Duodenal mucosa (tissue), 2 donors: ENCODE results near the gene RASSF7.

Experiments
- H3K27ac ChIP-seq: one replicate; pipeline ENCODE4 v1.7.0; 2013; ENCODE audit warnings: low read depth, low read length
- H3K27me3 ChIP-seq, 2 donors: one replicate each; pipeline ENCODE4 v1.7.0; 2013; ENCODE audit warnings: low read length in 2 of 2, control low read depth in 1 of 2; ENCODE audit not compliant: insufficient read depth in 2 of 2, control insufficient read depth in 1 of 2
- H3K36me3 ChIP-seq, 2 donors: one replicate each; pipeline ENCODE4 v1.7.0; 2013; ENCODE audit warnings: low read length in 2 of 2, control low read depth in 1 of 2; ENCODE audit not compliant: insufficient read depth in 2 of 2, control insufficient read depth in 1 of 2
- H3K4me1 ChIP-seq, 2 donors: one replicate each; pipeline ENCODE4 v1.7.0; 2013; ENCODE audit warnings: low read length in 2 of 2, control low read depth in 1 of 2; ENCODE audit not compliant: insufficient read depth in 2 of 2, control insufficient read depth in 1 of 2
- H3K4me3 ChIP-seq, 2 donors: one replicate each; pipeline ENCODE4 v1.7.0; 2013; ENCODE audit warnings: low read length in 2 of 2, low read depth in 1 of 2
- H3K9ac ChIP-seq, 2 donors: one replicate each; pipeline ENCODE4 v1.7.0; 2013; ENCODE audit warnings: low read length in 2 of 2, low read depth in 1 of 2
- H3K9me3 ChIP-seq, 2 donors: one replicate each; pipeline ENCODE4 v1.7.0; 2013; ENCODE audit warnings: low read length in 2 of 2, control low read depth in 1 of 2; ENCODE audit not compliant: control insufficient read depth in 1 of 2

Gene RASSF7

GRCh38 chr11:521177-521688 is 39.5 kb upstream of the RASSF7 start:
- Histone ChIP-seq H3K36me3 (no peaks in the 10 kb centered on the region), H3K4me1 (no peaks in the 10 kb centered on the region), H3K27me3 (no peaks in the 10 kb centered on the region), H3K9me3 (no peaks in the 10 kb centered on the region), H3K27ac (no peak overlapping the region), H3K4me3 (no peak overlapping the region), H3K9ac (no peak overlapping the region)

GRCh38 chr11:526192-526591 is 34.6 kb upstream of the RASSF7 start:
- Histone ChIP-seq H3K4me1 (no peaks in the 10 kb centered on the region), H3K36me3 (peaks cover 0 to 2% of the 10 kb centered on the region in 2 donors), H3K4me3 (no peak overlapping the region), H3K27me3 (no peaks in the 10 kb centered on the region), H3K9ac (no peak overlapping the region), H3K27ac (no peak overlapping the region), H3K9me3 (no peaks in the 10 kb centered on the region)

GRCh38 chr11:528166-528814 is 32.5 kb upstream of the RASSF7 start:
- Histone ChIP-seq H3K4me1 (peaks cover 0 to under 1% of the 10 kb centered on the region in 2 donors), H3K27ac (no peak overlapping the region), H3K36me3 (peaks cover 11 to 16% of the 10 kb centered on the region in 2 donors), H3K9me3 (no peaks in the 10 kb centered on the region), H3K4me3 (no peak overlapping the region), H3K9ac (no peak overlapping the region), H3K27me3 (no peaks in the 10 kb centered on the region)

GRCh38 chr11:528815-529727 is 31.7 kb upstream of the RASSF7 start:
- Histone ChIP-seq H3K27ac (no peak overlapping the region), H3K27me3 (no peaks in the 10 kb centered on the region), H3K4me1 (peaks cover 6 to 8% of the 10 kb centered on the region in 2 donors), H3K4me3 (no peak overlapping the region), H3K9ac (no peak overlapping the region), H3K9me3 (no peaks in the 10 kb centered on the region), H3K36me3 (peaks cover 11 to 20% of the 10 kb centered on the region in 2 donors)

- Histone ChIP-seq H3K4me1 (peaks cover 10 to 15% of the 10 kb centered on the region in 2 donors), H3K4me3 (no peak overlapping the region), H3K27ac (no peak overlapping the region), H3K36me3 (peaks cover 11 to 20% of the 10 kb centered on the region in 2 donors), H3K9ac (no peak overlapping the region), H3K27me3 (no peaks in the 10 kb centered on the region), H3K9me3 (no peaks in the 10 kb centered on the region)
Observed at GRCh38 chr11:529728-530411, 30.9 kb upstream of the RASSF7 start.

GRCh38 chr11:530960-531831 is 29.6 kb upstream of the RASSF7 start:
- Histone ChIP-seq H3K4me3 (no peak overlapping the region), H3K27me3 (no peaks in the 10 kb centered on the region), H3K4me1 (peaks cover 10 to 18% of the 10 kb centered on the region in 2 donors), H3K27ac (no peak overlapping the region), H3K9ac (no peak overlapping the region), H3K9me3 (no peaks in the 10 kb centered on the region), H3K36me3 (peaks cover 11 to 20% of the 10 kb centered on the region in 2 donors)

GRCh38 chr11:531919-532526 is 28.7 kb upstream of the RASSF7 start:
- Histone ChIP-seq H3K9me3 (no peaks in the 10 kb centered on the region), H3K36me3 (peaks cover 11 to 20% of the 10 kb centered on the region in 2 donors), H3K4me1 (peaks cover 10 to 26% of the 10 kb centered on the region in 2 donors), H3K27me3 (no peaks in the 10 kb centered on the region), H3K4me3 (no peak overlapping the region), H3K27ac (no peak overlapping the region), H3K9ac (no peak overlapping the region)

- Histone ChIP-seq H3K27ac (no peak overlapping the region), H3K27me3 (no peaks in the 10 kb centered on the region), H3K9me3 (no peaks in the 10 kb centered on the region), H3K4me3 (no peak overlapping the region), H3K4me1 (peaks cover 12 to 31% of the 10 kb centered on the region in 2 donors), H3K9ac (no peak overlapping the region), H3K36me3 (peaks cover 11 to 20% of the 10 kb centered on the region in 2 donors)
Observed at GRCh38 chr11:532527-532985, 28.2 kb upstream of the RASSF7 start.

- Histone ChIP-seq H3K4me3 (no peak overlapping the region), H3K4me1 (peaks cover 15 to 37% of the 10 kb centered on the region in 2 donors), H3K9ac (no peak overlapping the region), H3K27ac (no peak overlapping the region), H3K9me3 (no peaks in the 10 kb centered on the region), H3K27me3 (no peaks in the 10 kb centered on the region), H3K36me3 (peaks cover 11 to 20% of the 10 kb centered on the region in 2 donors)
Observed at GRCh38 chr11:532986-533585, 27.7 kb upstream of the RASSF7 start.
